Measurements from ENCODE around the gene ZBTB39.
"Not testable (repeated sequence)": the region's sequence is repeated elsewhere in the genome, so short reads cannot be mapped to it uniquely, and the experiment has no call there.

Gene ZBTB39

GRCh38 chr12:57005980-57006808 is at the start of gene ZBTB39:
TSS of gene ZBTB39 (minus strand) at chr12:57006546. CDS start at chr12:57004917, 1,629 bp downstream.
- peak; percentile 89 for DNase-seq (ENCODE audit: low spot score)

- no peak for DNase-seq (ENCODE audit: low spot score)
Observed at GRCh38 chr12:57055824-57056223, 49.5 kb upstream of the ZBTB39 start.

- not testable (repeated sequence) for DNase-seq (ENCODE audit: low spot score)
Observed at GRCh38 chr12:57053901-57054300, 47.6 kb upstream of the ZBTB39 start.

GRCh38 chr12:57053146-57053545 is 46.8 kb upstream of the ZBTB39 start:
- DNase-seq (ENCODE audit: low spot score) = not testable (repeated sequence)

- DNase-seq (ENCODE audit: low spot score) = no peak
Observed at GRCh38 chr12:57051011-57051410, 44.7 kb upstream of the ZBTB39 start.

GRCh38 chr12:57049890-57050289 is 43.5 kb upstream of the ZBTB39 start, which contains the start of gene MYO1A:
TSS of gene MYO1A (minus strand) at chr12:57050129. CDS start at chr12:57048323, 1,806 bp downstream.
- peak; percentile 56 for DNase-seq (ENCODE audit: low spot score)

GRCh38 chr12:57049119-57049446 is 42.7 kb upstream of the ZBTB39 start:
- no peak for DNase-seq (ENCODE audit: low spot score)

GRCh38 chr12:57048423-57049118 is 42.2 kb upstream of the ZBTB39 start:
- no peak for DNase-seq (ENCODE audit: low spot score)

- no peak for DNase-seq (ENCODE audit: low spot score)
Observed at GRCh38 chr12:57047981-57048380, 41.6 kb upstream of the ZBTB39 start.

GRCh38 chr12:57046947-57047890 is 40.9 kb upstream of the ZBTB39 start:
- DNase-seq (ENCODE audit: low spot score) = no peak

- no peak for DNase-seq (ENCODE audit: low spot score)
Observed at GRCh38 chr12:57046086-57046791, 39.9 kb upstream of the ZBTB39 start.

GRCh38 chr12:57044889-57045288 is 38.5 kb upstream of the ZBTB39 start:
- no peak for DNase-seq (ENCODE audit: low spot score)

GRCh38 chr12:57044468-57044867 is 38.1 kb upstream of the ZBTB39 start:
- no peak for DNase-seq (ENCODE audit: low spot score)

GRCh38 chr12:57042695-57043094 is 36.3 kb upstream of the ZBTB39 start:
- no peak for DNase-seq (ENCODE audit: low spot score)

- DNase-seq (ENCODE audit: low spot score) = no peak
Observed at GRCh38 chr12:57040750-57041149, 34.4 kb upstream of the ZBTB39 start.

- no peak for DNase-seq (ENCODE audit: low spot score)
Observed at GRCh38 chr12:57040211-57040610, 33.9 kb upstream of the ZBTB39 start.

- DNase-seq (ENCODE audit: low spot score) = no peak
Observed at GRCh38 chr12:57039016-57039798, 32.9 kb upstream of the ZBTB39 start.

GRCh38 chr12:57037264-57037663 is 30.9 kb upstream of the ZBTB39 start:
- no peak for DNase-seq (ENCODE audit: low spot score)

- DNase-seq (ENCODE audit: low spot score) = no peak
Observed at GRCh38 chr12:57033431-57033830, 27.1 kb upstream of the ZBTB39 start.

GRCh38 chr12:57031789-57032188 is 25.4 kb upstream of the ZBTB39 start:
- DNase-seq (ENCODE audit: low spot score) = no peak

All from HuH-7 (cell line).